ENCODE measurements around the gene AFDN. TPM values are rescaled to one million over a fixed set of nuclear protein-coding genes. Genes with fewer than 3 reads are reported as not detected.

Gene AFDN
- total RNA-seq, 2 experiments from 2014 or later = 18.6 to 20.6 TPM

GRCh38 chr6:168004945-168005344, 178.2 kb downstream of the AFDN start:
- ChIA-PET POLR2A (no interaction called here), CTCF (interaction anchor here (0.7 kb wide), 1 partner anchor 322 kb away, joined by 3 read pairs; no protein-coding TSS in a partner anchor)
- DNase-seq = no peak
- H3K4me1 Mint-ChIP-seq = no peaks in the 10 kb centered on the region
- H3K9me3 Mint-ChIP-seq = no peaks in the 10 kb centered on the region
- H3K36me3 Mint-ChIP-seq (ENCODE audit: low read depth) = no peaks in the 10 kb centered on the region
- no peaks in the 10 kb centered on the region for H3K27me3 Mint-ChIP-seq
- no peak overlapping the region for H3K4me3 Mint-ChIP-seq
- H3K27ac Mint-ChIP-seq = no peak overlapping the region

GRCh38 chr6:168005796-168006195, 179.1 kb downstream of the AFDN start:
- Mint-ChIP-seq H3K9me3 (peaks cover 1% of the 10 kb centered on the region), H3K4me1 (no peaks in the 10 kb centered on the region), H3K27me3 (no peaks in the 10 kb centered on the region), H3K27ac (no peak overlapping the region), H3K36me3 (ENCODE audit: low read depth) (no peaks in the 10 kb centered on the region), H3K4me3 (no peak overlapping the region)
- ChIA-PET POLR2A (no interaction called here), CTCF (no interaction called here)
- no peak for DNase-seq

- Mint-ChIP-seq H3K9me3 (peaks cover 11% of the 10 kb centered on the region), H3K4me3 (no peak overlapping the region), H3K27me3 (no peaks in the 10 kb centered on the region), H3K36me3 (ENCODE audit: low read depth) (no peaks in the 10 kb centered on the region), H3K27ac (no peak overlapping the region), H3K4me1 (no peaks in the 10 kb centered on the region)
- ChIA-PET POLR2A (no interaction called here), CTCF (interaction anchor here (0.6 kb wide), 1 partner anchor 13 kb away, joined by 4 read pairs; no protein-coding TSS in a partner anchor)
- DNase-seq = no peak
Measured at GRCh38 chr6:168007592-168008338, 181.1 kb downstream of the AFDN start.

GRCh38 chr6:168009331-168009730, 182.6 kb downstream of the AFDN start:
- Mint-ChIP-seq H3K9me3 (peaks cover 15% of the 10 kb centered on the region), H3K27me3 (no peaks in the 10 kb centered on the region), H3K27ac (no peak overlapping the region), H3K4me1 (no peaks in the 10 kb centered on the region), H3K4me3 (no peak overlapping the region), H3K36me3 (ENCODE audit: low read depth) (no peaks in the 10 kb centered on the region)
- DNase-seq = no peak
- ChIA-PET CTCF (no interaction called here), POLR2A (no interaction called here)

- Mint-ChIP-seq H3K36me3 (ENCODE audit: low read depth) (no peaks in the 10 kb centered on the region), H3K4me3 (no peak overlapping the region), H3K9me3 (peaks cover 18% of the 10 kb centered on the region), H3K27ac (no peak overlapping the region), H3K27me3 (no peaks in the 10 kb centered on the region), H3K4me1 (no peaks in the 10 kb centered on the region)
- CTCF ChIA-PET = no interaction called here
- POLR2A ChIA-PET = no interaction called here
- DNase-seq = no peak
Measured at GRCh38 chr6:168011291-168011690, 184.6 kb downstream of the AFDN start.

- H3K27ac Mint-ChIP-seq = no peak overlapping the region
- H3K4me1 Mint-ChIP-seq = no peaks in the 10 kb centered on the region
- POLR2A ChIA-PET = no interaction called here
- H3K36me3 Mint-ChIP-seq (ENCODE audit: low read depth) = no peaks in the 10 kb centered on the region
- CTCF ChIA-PET = no interaction called here
- H3K27me3 Mint-ChIP-seq = no peaks in the 10 kb centered on the region
- H3K4me3 Mint-ChIP-seq = no peak overlapping the region
- H3K9me3 Mint-ChIP-seq = peaks cover 18% of the 10 kb centered on the region
- DNase-seq = no peak
Measured at GRCh38 chr6:168012431-168013249, 185.9 kb downstream of the AFDN start.

GRCh38 chr6:168013250-168013915, 186.7 kb downstream of the AFDN start:
- DNase-seq = no peak
- CTCF ChIA-PET = no interaction called here

GRCh38 chr6:168014428-168014827, 187.7 kb downstream of the AFDN start:
- ChIA-PET CTCF (interaction anchor here (1.1 kb wide), 1 partner anchor 91 kb away, joined by 3 read pairs; no protein-coding TSS in a partner anchor), POLR2A (no interaction called here)
- Mint-ChIP-seq H3K4me1 (no peaks in the 10 kb centered on the region), H3K36me3 (ENCODE audit: low read depth) (no peaks in the 10 kb centered on the region), H3K27ac (no peak overlapping the region), H3K4me3 (no peak overlapping the region), H3K9me3 (peaks cover 21% of the 10 kb centered on the region), H3K27me3 (no peaks in the 10 kb centered on the region)
- DNase-seq = no peak

More at GRCh38 chr6:168013250-168013915, 186.7 kb downstream of the AFDN start:
- Mint-ChIP-seq H3K9me3 (peaks cover 18% of the 10 kb centered on the region), H3K4me3 (no peak overlapping the region), H3K27ac (no peak overlapping the region), H3K27me3 (no peaks in the 10 kb centered on the region), H3K4me1 (no peaks in the 10 kb centered on the region), H3K36me3 (ENCODE audit: low read depth) (no peaks in the 10 kb centered on the region)
- POLR2A ChIA-PET = no interaction called here

- DNase-seq = no peak
- no peaks in the 10 kb centered on the region for H3K36me3 Mint-ChIP-seq (ENCODE audit: low read depth)
- POLR2A ChIA-PET = no interaction called here
- H3K27ac Mint-ChIP-seq = no peak overlapping the region
- H3K4me3 Mint-ChIP-seq = no peak overlapping the region
- peaks cover 23% of the 10 kb centered on the region for H3K9me3 Mint-ChIP-seq
- no peaks in the 10 kb centered on the region for H3K4me1 Mint-ChIP-seq
- CTCF ChIA-PET = interaction anchor here (1.1 kb wide), 1 partner anchor 90 kb away, joined by 3 read pairs; no protein-coding TSS in a partner anchor
- H3K27me3 Mint-ChIP-seq = no peaks in the 10 kb centered on the region
Measured at GRCh38 chr6:168015009-168015408, 188.3 kb downstream of the AFDN start.

GRCh38 chr6:168015482-168016175, 188.9 kb downstream of the AFDN start:
- H3K36me3 Mint-ChIP-seq (ENCODE audit: low read depth) = no peaks in the 10 kb centered on the region
- H3K4me3 Mint-ChIP-seq = no peak overlapping the region
- H3K9me3 Mint-ChIP-seq = peaks cover 23% of the 10 kb centered on the region
- CTCF ChIA-PET = interaction anchor here (1.1 kb wide), 1 partner anchor 90 kb away, joined by 3 read pairs; no protein-coding TSS in a partner anchor
- H3K27ac Mint-ChIP-seq = no peak overlapping the region
- no peak for DNase-seq
- no peaks in the 10 kb centered on the region for H3K4me1 Mint-ChIP-seq
- POLR2A ChIA-PET = no interaction called here
- H3K27me3 Mint-ChIP-seq = no peaks in the 10 kb centered on the region

GRCh38 chr6:168016176-168016620, 189.5 kb downstream of the AFDN start:
- CTCF ChIA-PET = no interaction called here

GRCh38 chr6:168016721-168017525, 190.2 kb downstream of the AFDN start:
- Mint-ChIP-seq H3K4me1 (no peaks in the 10 kb centered on the region), H3K27ac (no peak overlapping the region), H3K27me3 (no peaks in the 10 kb centered on the region), H3K4me3 (no peak overlapping the region), H3K36me3 (ENCODE audit: low read depth) (no peaks in the 10 kb centered on the region), H3K9me3 (peaks cover 13% of the 10 kb centered on the region)
- CTCF ChIA-PET = interaction anchor here (0.6 kb wide), 1 partner anchor 359 kb away, joined by 3 read pairs; no protein-coding TSS in a partner anchor
- no peak for DNase-seq
- POLR2A ChIA-PET = no interaction called here

More at GRCh38 chr6:168016176-168016620, 189.5 kb downstream of the AFDN start:
- POLR2A ChIA-PET = no interaction called here
- no peak for DNase-seq
- Mint-ChIP-seq H3K4me1 (no peaks in the 10 kb centered on the region), H3K9me3 (peaks cover 18% of the 10 kb centered on the region), H3K27me3 (no peaks in the 10 kb centered on the region), H3K4me3 (no peak overlapping the region), H3K36me3 (ENCODE audit: low read depth) (no peaks in the 10 kb centered on the region), H3K27ac (no peak overlapping the region)

Measured in activated CD4-positive, alpha-beta T cell treated with anti-CD3 and anti-CD28 coated beads, Interleukin-2, amount 10 ng/mL, durations not matched to agents 7 days and 5 days (primary cell).